ENCODE results near the gene GSTM3.

GSTM3 gene

GRCh38 chr1:109740615-109741373, at the start of gene GSTM3:
Gene GSTM3 (minus strand): TSS chr1:109741038. CDS start chr1:109740287, 751 bp downstream.
- DNase-seq (ENCODE audit: low read depth, low spot score), result no peak

GRCh38 chr1:109790329-109790728, 49.5 kb upstream of the GSTM3 start:
- DNase-seq (ENCODE audit: low read depth, low spot score), result no peak

GRCh38 chr1:109789551-109790180, 48.8 kb upstream of the GSTM3 start:
- no peak for DNase-seq (ENCODE audit: low read depth, low spot score)

DNA sequence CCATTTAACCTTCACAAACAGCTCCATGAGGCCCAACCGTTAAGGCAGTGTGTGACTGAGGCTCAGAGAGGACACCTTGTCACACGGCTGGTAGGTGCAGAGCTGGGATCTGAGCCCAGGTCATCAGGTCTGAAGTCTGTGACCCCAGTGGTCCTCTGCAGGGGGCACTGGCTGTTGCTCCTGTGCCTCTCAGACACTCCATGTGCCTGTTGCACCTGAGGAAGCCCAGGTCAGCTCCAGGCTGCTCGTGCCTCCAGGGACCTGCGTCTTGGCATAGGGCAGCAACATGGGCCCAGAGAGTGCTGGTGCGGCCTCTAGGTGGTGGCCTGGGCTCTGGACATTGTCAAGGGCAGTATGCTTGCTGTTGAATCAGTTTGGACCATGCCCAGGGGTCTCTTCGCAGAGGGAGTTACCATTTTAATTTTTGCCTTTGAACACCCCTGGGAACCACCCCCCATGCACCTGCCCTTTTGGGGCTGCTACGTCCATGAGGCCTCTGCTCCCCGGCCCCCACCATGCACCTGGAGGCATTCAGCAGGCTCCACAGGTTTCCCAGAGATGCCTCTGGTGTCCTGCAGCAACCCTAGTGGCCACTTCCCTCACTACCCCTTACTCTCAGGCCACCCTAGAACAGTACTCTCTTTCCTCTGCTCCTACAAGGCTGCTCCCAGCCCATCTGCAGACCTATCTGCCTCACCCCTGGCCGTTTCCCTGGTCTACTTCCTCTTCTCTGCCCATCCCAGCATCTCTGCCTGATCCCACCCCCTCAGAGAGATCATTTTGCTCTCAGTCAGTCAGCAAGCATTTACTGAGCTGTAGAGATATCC, 48.1 kb upstream of the GSTM3 start:
- DNase-seq (ENCODE audit: low read depth, low spot score), result no peak

DNA sequence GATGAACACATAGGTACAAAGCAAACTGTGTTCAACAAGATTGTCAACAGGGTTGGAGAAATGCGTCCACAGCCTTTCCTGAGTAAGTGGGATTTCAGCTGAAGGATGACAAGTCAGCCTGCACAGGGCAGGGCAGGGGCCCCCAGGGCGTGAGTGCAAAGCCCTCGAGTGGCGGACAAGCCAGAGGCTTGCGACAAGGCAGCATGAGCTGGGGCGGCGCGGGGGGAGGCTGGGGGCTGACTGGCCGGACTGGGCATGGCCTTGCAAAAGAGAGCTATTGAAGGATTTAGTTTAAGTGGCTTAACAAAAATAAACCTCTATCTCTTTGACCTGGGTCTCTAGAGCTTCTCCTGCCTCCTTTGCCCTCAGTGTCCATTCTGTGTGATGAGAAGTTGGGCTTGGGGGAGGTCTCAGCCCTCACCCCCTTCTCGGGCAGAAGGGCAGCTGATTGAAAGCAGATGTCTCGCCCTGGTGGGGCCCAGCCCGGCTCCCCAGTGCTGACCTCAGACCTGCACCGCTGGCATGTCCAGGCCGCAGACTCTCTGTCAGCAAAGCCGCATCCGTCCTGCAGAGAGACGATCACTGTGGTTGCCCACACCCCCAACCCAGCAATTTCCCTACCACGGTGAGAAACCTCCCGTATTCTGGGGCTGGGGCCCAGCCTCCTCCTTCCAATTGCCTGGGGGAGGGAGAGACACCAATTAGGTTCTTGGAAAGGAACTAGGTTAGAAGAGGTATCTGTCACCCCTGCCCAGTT, 47.2 kb upstream of the GSTM3 start:
- no peak for DNase-seq (ENCODE audit: low read depth, low spot score)

DNA sequence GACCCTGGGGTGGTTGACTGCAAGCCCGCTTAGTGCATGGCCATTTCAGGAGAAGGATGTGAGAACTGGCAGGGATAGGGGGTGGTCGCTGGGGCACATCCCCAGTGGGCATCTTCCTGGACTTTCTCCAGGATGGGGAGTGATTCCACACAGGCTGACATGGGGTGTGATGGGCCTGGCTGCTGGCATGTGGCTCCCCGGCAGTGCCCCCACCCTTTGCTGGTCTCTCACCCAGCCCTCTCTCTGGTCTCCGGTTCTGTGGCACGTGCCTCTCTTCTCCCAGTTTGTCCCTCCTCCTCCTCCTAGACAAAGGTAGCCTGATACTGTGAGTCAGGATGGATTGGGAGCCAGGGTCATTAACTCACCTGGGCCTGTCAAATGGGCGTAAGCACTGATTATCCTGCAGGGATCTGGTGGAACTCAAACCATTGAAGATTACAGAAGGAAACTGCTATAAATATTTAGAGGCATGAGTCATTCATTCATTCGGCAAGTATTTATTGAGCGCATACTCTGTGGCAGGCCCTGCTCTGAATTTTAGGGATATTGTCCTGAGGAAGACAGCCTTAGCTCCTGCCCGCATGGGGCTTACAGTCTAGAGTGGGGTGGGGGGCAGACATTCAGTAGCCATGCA, 46.5 kb upstream of the GSTM3 start:
- DNase-seq (ENCODE audit: low read depth, low spot score), result no peak

DNA sequence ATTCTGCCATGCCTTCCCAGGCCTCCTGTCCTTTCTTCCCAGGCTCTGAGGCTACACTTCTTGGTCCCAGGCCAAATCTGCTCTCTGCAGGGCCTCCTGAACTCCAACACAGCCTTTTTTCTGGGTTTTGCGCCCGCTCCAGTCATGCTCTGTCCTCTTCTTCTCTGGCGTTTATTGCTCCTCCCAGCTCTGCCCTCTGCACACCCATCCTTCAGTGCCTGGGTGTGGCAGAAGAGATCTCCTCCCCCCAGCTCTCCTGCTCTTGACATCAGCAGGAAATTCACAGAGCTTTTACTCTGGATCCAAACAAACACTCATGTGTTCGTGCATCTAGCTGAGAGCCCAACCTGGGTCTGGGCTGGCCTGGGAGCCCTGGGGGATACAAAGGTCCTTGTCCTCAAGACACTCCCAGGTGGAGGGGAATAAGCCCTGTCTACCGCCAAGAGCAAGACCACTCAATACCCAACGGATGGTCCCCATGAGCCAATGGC, 45.7 kb upstream of the GSTM3 start:
- peak; percentile 36 for DNase-seq (ENCODE audit: low read depth, low spot score)

- DNase-seq (ENCODE audit: low read depth, low spot score), result no peak
Measured at GRCh38 chr1:109786112-109786480, 45.3 kb upstream of the GSTM3 start.

DNA sequence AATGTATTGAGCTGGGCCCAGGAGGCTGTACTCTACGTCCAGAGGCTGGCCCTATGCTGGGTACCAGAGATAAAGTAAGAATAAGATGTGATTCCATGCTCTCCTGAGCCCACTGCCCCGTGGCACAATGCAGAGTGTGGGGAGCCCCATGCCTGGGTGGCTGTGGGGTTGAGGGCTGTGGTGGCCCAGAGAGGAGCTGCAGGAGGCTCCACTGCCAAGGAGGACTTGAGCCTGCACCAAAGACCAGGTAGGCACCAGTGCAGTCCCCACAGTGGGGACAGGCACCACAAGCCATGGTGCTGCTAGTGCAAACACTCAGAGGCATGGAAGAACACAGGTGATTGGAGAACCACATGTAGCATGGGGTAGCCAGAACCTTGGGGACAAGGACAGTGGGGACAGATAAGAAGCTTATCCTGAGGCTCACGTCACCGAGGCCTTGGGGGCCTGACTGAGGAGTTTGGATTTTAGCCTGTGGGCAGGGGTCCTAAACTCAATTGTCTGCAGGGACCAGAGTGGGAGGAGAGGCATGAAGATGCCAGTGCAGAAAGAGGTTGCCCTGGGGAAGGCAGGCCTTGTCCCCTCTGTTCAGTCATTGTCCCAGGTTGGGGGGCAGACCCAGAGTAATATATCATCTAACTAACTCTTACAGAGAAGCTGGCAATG, 44.7 kb upstream of the GSTM3 start:
- no peak for DNase-seq (ENCODE audit: low read depth, low spot score)

DNA sequence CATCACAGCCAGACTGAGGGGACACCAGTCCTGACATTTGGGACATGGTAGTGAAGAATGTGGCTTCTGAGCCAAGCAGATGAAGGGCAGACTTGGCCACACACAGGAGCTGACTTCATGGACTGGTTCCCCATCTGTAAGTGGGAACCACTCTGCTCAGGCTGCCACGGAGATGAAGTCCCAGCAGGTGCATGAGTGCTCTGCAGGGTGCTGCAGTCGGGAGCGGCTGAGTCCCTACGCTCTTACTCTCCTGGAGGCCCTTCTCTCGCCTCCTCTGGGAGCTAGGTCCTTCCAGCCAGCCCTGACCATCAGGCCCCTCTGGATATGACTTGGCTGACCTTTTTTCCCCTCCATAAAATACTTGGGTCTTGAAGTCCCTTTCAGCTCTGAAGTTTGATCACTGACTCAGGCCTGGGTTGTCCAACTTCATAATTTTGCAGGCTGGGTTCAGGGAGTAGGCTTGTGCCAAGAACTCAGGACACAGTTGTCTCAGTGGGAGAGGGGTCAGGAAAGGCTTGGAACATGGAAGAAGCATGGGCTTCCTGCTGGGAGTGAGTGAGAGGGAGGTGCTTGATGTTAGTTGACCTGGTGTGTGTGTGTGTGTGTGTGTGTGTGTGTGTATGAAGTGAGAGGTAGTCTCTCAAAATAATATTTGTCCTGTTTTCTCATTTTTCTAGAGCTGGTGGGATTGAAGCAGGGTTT, 43.9 kb upstream of the GSTM3 start:
- no peak for DNase-seq (ENCODE audit: low read depth, low spot score)

- peak; percentile 93 for DNase-seq (ENCODE audit: low read depth, low spot score)
Measured at GRCh38 chr1:109783436-109783835, 42.6 kb upstream of the GSTM3 start.

GRCh38 chr1:109782927-109783326, 42.1 kb upstream of the GSTM3 start:
- DNase-seq (ENCODE audit: low read depth, low spot score), result no peak

DNA sequence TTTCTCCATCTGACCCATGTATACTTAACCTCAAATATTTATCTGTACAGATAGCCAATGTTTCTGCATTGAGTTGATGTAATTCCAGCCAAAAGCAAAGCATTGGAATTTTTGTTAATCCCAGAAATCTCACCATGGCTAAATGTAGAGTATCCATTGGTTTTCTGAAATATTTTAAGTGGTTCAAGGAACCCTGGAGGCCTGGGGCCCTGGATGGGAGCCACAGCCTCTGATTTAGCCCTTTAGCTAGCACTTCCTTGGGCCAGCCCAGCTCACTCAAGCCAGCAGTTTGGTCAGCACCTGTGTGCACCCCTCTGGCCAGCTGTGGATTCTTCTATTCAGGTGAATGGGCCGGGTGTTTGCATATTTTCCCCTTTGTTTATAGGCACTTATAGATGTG, 41.7 kb upstream of the GSTM3 start:
- DNase-seq (ENCODE audit: low read depth, low spot score), result peak; percentile 72

- DNase-seq (ENCODE audit: low read depth, low spot score), result no peak
Measured at GRCh38 chr1:109781806-109782205, 41.0 kb upstream of the GSTM3 start.

DNA sequence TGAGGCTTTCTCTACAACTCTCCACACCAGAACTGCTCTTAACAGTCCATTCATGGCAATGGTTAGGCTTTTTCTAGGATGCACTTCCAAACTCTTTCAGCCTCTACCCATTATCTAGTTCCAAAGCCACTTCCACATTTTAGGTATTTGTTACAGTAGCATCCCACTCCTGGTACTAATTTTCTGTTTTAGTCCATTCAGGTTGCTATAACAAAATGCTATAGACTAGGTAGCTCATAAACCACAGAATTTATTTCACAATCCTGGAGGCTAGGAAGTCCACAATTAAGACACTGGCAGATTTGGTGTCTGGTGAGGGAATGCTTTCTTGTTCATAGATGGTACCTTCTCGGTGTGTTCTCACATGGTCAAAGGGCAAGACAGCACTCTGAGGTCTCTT, 40.1 kb upstream of the GSTM3 start:
- no peak for DNase-seq (ENCODE audit: low read depth, low spot score)

- no peak for DNase-seq (ENCODE audit: low read depth, low spot score)
Measured at GRCh38 chr1:109777980-109778625, 37.3 kb upstream of the GSTM3 start.

DNA sequence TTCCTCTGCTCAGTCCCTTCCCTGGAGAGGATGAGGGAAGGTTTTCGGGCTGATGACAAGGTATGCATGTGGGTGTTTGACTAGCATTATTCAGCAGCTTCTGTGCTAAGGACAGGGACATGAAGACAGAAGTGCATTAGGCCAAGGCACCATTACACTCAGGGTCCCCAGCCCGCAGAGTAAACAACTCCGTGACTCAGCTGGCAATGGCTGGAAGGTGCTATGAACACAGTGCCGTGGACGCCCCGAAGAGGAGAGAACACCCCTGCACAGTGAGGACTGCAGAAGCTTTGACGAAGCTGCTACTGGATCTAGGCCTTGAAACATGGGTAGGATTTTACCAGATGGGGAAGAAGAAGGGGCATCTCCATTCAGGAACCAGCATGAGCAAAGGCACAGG, 36.6 kb upstream of the GSTM3 start:
- DNase-seq (ENCODE audit: low read depth, low spot score), result no peak

GRCh38 chr1:109776911-109777310, 36.1 kb upstream of the GSTM3 start:
- peak; percentile 91 for DNase-seq (ENCODE audit: low read depth, low spot score)

DNA sequence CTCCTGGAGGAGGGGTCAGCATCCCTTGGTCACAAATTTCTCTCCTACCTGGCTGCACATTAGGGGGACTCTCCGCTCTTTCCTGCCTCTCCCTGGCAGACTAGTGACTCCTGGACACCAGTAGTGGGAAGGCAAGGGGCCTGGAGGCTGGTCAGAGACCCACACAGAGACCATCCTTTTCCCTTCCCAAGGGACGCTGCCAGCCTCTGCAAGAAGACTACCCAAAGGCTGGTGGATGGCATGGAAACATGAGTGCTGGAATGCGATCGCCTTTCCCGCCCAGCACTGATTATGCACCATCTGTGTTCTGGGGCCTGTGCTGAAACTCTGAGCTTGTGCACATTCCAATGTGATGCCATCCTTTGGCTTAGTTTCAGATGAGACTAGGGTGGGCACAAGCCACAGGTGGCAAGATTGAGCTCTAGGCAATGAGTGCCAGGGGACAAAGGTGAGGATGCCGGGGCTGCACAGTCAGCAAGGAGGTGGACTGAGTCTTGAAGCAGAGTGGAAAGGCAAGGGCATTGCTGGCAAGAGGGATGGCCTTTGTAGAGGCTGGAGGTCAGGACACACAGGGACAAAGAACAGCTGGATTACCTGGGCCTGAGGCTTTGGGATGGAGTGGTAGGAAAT, 35.5 kb upstream of the GSTM3 start:
- no peak for DNase-seq (ENCODE audit: low read depth, low spot score)
